Measurements from ENCODE around the gene MYCN. TPM values are rescaled to one million over a fixed set of nuclear protein-coding genes. Genes with fewer than 3 reads are reported as not detected.

Gene MYCN
- polyA plus RNA-seq, 1 donor (not counting 4 experiments of a cell fraction or from before 2014, with no cell fraction given), result not detected

GRCh38 chr2:15955232-15955988 is 15.1 kb downstream of the MYCN start:
- FAIRE-seq (no peak), DNase-seq (ENCODE audit: low read depth, low spot score) (no peak)
- dilution Hi-C loops (cut with MboI; ENCODE audit: extremely low pct_ligation_motif_present, low sequenced_read_pairs), result no loop called here
- Histone ChIP-seq H4K20me1 (ENCODE audit: control insufficient read depth, extremely low read depth, insufficient read depth, low read length) (no peaks in the 10 kb centered on the region), H3K9me3 (ENCODE audit: control insufficient read depth, low read depth, low read length) (no peaks in the 10 kb centered on the region), H2AFZ (ENCODE audit: control insufficient read depth, low read length) (no peak overlapping the region), H3K27me3 (ENCODE audit: control insufficient read depth, extremely low read depth, insufficient read depth, low read length) (no peaks in the 10 kb centered on the region), H3K9me1 (ENCODE audit: control insufficient read depth, extremely low read depth, insufficient read depth, low read length) (no peaks in the 10 kb centered on the region), H3K36me3 (ENCODE audit: control insufficient read depth in 2 of 2, extremely low read depth in 1 of 2, insufficient read depth in 2 of 2, low read length in 2 of 2) (no peaks in the 10 kb centered on the region), H3K79me2 (ENCODE audit: control insufficient read depth, insufficient read depth, low read length) (no peaks in the 10 kb centered on the region), H3K4me3 (ENCODE audit: control insufficient read depth in 2 of 3, extremely low read depth in 1 of 3, insufficient read depth in 2 of 3, low read depth in 1 of 3, low read length in 3 of 3) (no peak overlapping the region), H3K9ac (ENCODE audit: control insufficient read depth, extremely low read depth, insufficient read depth, low read length) (no peak overlapping the region), H3K4me2 (ENCODE audit: control insufficient read depth, extremely low read depth, insufficient read depth, low read depth, low read length) (no peak overlapping the region), H3K4me1 (ENCODE audit: control insufficient read depth, extremely low read depth, insufficient read depth, low read length) (no peaks in the 10 kb centered on the region), H3K27ac (ENCODE audit: control insufficient read depth, insufficient read depth, low read length) (no peak overlapping the region)
- no peak for TF ChIP-seq EZH2 (IDR thresholded peaks at IDR 0.05; ENCODE audit: low read length)
- no peak for TF ChIP-seq CTCF (optimal IDR thresholded peaks at IDR 0.05 in 1 of 3, IDR thresholded peaks at IDR 0.05 in 1 of 3, conservative IDR thresholded peaks at IDR 0.05 in 1 of 3; ENCODE audit: extremely low read depth in 1 of 3, insufficient read depth in 2 of 3, low read length in 3 of 3)

GRCh38 chr2:15956230-15956629 is 15.9 kb downstream of the MYCN start:
- no peaks in the 10 kb centered on the region for H3K27me3 ChIP-seq (ENCODE audit: control insufficient read depth, extremely low read depth, insufficient read depth, low read length)
- TF ChIP-seq CTCF (optimal IDR thresholded peaks at IDR 0.05 in 1 of 3, IDR thresholded peaks at IDR 0.05 in 1 of 3, conservative IDR thresholded peaks at IDR 0.05 in 1 of 3; ENCODE audit: extremely low read depth in 1 of 3, insufficient read depth in 2 of 3, low read length in 3 of 3), result no peak
- TF ChIP-seq EZH2 (IDR thresholded peaks at IDR 0.05; ENCODE audit: low read length), result no peak
- DNase-seq (ENCODE audit: low read depth, low spot score), result no peak
- H3K9ac ChIP-seq (ENCODE audit: control insufficient read depth, extremely low read depth, insufficient read depth, low read length), result no peak overlapping the region
- H4K20me1 ChIP-seq (ENCODE audit: control insufficient read depth, extremely low read depth, insufficient read depth, low read length), result no peaks in the 10 kb centered on the region
- H3K27ac ChIP-seq (ENCODE audit: control insufficient read depth, insufficient read depth, low read length), result no peak overlapping the region
- no peak for FAIRE-seq
- H3K9me1 ChIP-seq (ENCODE audit: control insufficient read depth, extremely low read depth, insufficient read depth, low read length), result no peaks in the 10 kb centered on the region
- H3K4me3 ChIP-seq (ENCODE audit: control insufficient read depth in 2 of 3, extremely low read depth in 1 of 3, insufficient read depth in 2 of 3, low read depth in 1 of 3, low read length in 3 of 3), result no peak overlapping the region
- H2AFZ ChIP-seq (ENCODE audit: control insufficient read depth, low read length), result no peak overlapping the region
- H3K4me1 ChIP-seq (ENCODE audit: control insufficient read depth, extremely low read depth, insufficient read depth, low read length), result no peaks in the 10 kb centered on the region
- no peaks in the 10 kb centered on the region for H3K79me2 ChIP-seq (ENCODE audit: control insufficient read depth, insufficient read depth, low read length)
- dilution Hi-C loops (cut with MboI; ENCODE audit: extremely low pct_ligation_motif_present, low sequenced_read_pairs), result no loop called here
- H3K4me2 ChIP-seq (ENCODE audit: control insufficient read depth, extremely low read depth, insufficient read depth, low read depth, low read length), result no peak overlapping the region
- H3K9me3 ChIP-seq (ENCODE audit: control insufficient read depth, low read depth, low read length), result no peaks in the 10 kb centered on the region
- no peaks in the 10 kb centered on the region for H3K36me3 ChIP-seq (ENCODE audit: control insufficient read depth in 2 of 2, extremely low read depth in 1 of 2, insufficient read depth in 2 of 2, low read length in 2 of 2)

All from keratinocyte (primary cell).